GM12801 (cell line): Measurements from ENCODE around the gene KCNG3.

Experiments
- CTCF ChIP-seq: IDR thresholded peaks from one replicate; pipeline ENCODE4 v1.5.1; 2011; ENCODE audit warnings: control low read depth; ENCODE audit not compliant: insufficient read length; ENCODE audit errors: extremely low read depth

KCNG3 gene

DNA sequence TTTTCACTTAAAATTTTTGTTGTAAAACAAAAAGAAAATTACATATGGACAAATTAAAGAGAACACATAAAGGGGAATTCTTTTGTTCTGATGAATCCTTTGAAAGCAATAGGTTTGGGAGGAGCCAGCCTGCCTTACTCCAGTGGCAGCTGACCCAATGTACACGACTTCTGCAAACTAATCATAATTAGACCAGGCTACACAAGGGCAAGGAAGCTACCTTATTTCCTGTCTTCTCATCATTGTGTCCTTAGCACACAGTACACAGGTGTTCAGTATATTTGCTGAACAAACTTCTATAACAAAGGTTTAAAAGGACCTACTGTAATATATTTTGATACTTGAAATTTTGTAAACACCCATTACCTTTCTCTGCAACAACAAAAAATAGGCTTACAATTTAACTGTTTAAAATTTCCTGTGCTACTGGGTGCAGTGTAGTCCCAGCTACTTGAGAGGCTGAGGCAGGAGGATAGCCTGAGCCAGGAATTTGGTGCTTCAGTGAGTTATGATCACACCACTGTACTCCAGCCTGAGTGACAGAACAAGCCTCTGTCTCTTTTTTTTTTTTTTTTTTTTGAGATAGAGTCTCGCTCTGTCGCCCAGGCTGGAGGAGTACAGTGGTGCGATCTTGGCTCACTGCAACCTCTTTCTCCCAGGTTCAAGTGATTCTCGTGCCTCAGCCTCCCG lies 18.9 kb downstream of the KCNG3 start:
- TF ChIP-seq CTCF: no peak

- no peak for TF ChIP-seq CTCF
Observed at GRCh38 chr2:42470706-42471105, 23.1 kb downstream of the KCNG3 start.

DNA sequence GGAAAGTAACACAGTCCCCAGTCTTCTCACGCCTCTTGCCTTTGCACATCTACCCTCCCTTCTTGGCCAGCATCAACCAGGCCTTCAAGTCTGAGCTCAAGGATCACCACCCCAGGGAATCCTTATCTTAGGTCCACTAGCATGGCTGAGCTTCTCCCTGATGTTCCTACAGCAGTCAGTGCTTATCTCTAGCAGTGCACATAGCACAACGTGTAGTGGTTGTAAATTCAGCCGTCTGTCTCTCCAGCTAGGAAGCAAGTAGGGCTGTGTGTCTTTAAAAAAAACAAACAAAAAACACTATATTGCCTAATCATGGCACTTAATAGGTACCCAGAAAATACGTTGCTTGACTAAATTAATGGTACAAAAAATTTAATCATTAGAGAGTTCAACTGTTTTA lies 29.2 kb downstream of the KCNG3 start:
- no peak for TF ChIP-seq CTCF

DNA sequence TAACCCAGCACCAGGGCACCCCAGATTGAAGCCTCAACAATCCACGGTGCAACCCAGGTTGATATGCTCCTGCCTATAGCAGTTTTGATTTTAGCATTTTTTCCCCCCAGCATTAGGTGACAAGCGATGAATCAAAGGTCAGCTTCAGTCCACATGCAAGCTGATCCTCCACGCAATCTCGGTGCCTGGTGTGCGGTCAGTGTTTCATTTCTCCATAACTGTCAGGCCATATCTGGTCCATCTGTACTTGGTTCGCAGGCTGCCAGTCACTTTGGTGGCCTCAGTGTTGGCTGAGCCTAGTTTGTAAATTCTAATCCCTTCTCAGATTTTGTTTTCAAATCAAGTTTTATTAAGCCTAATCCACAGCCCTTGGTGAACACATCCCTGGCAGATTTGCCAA lies 30.2 kb downstream of the KCNG3 start:
- TF ChIP-seq CTCF: no peak

DNA sequence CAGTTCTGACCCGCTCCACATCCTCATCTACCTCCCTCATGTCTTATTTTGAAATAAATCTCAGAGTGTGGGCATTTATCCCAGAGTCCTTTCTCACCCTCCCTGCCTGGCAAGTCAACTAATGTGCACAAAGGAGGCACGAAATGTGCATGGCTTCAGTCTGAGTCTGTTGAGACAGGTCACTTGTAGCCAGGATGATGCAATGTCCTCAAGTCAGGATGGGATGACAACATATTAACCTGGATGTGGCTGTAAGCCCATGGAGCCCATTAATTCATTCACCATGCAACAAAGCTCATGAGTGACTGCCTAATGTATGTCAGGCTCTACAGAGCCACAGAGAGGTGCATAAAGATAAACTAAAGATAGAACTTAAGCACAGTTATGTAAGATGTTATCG lies 34.5 kb downstream of the KCNG3 start:
- no peak for TF ChIP-seq CTCF

DNA sequence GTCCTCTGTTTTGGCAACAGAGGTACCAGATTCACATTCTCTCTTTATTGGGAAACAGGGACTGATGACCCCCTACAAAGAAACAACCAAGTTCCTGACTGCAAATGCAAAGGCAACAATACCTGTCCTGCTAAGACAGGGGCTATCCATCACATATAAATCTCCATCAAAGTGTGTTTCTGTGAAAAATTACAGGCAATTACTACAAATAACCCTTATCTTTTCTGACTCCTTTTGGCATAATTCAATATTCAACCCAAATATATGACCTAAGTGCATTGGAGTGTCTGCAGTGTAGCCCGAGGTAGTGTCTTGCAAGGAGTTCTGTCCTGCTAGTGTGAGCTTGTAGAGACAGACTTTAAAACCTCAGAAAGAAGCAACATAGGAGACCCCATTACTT lies 35.4 kb downstream of the KCNG3 start:
- no peak for TF ChIP-seq CTCF

DNA sequence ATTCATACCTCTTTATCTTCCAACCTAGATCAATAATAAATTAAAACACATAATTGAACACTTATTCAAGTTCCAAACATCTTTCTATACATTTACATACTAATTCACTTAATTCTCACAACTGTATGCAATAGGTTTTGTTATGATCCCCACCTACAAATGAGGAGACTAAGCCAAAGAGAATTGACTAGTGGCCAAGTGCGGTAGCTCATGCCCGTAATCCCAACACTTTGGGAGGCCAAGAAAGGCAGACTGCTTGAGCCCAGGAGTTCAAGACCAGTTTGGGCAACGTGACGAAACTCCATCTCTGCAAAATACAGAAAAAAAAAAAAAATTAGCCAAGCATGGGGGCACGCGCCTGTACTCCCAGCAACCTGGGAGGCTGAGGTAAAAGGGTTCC lies 36.8 kb downstream of the KCNG3 start:
- no peak for TF ChIP-seq CTCF
